Parathyroid adenoma (tissue), 2 donors: Measurements from ENCODE around the gene TEX13C.
"Not testable (repeated sequence)": the region's sequence is repeated elsewhere in the genome, so short reads cannot be mapped to it uniquely, and the experiment has no call there.

Source experiments
- H2AFZ ChIP-seq: fragments of 300-600 bp; sonication (generic); one replicate; pipeline ENCODE4 v1.7.0; 2017; ENCODE audit warnings: antibody characterized with exemption, mild to moderate bottlenecking
- H3K27ac ChIP-seq: fragments of 300-600 bp; sonication (generic); one replicate; pipeline ENCODE4 v1.7.0; 2017
- H3K27me3 ChIP-seq: fragments of 300-600 bp; sonication (generic); one replicate; pipeline ENCODE4 v1.7.0; 2017; ENCODE audit warnings: low read length; ENCODE audit not compliant: control insufficient read depth, insufficient read depth
- H3K36me3 ChIP-seq: fragments of 300-600 bp; sonication (generic); one replicate; pipeline ENCODE4 v1.7.0; 2017; ENCODE audit warnings: low read length; ENCODE audit not compliant: control insufficient read depth, insufficient read depth
- H3K4me1 ChIP-seq: fragments of 300-600 bp; sonication (generic); one replicate; pipeline ENCODE4 v1.7.0; 2017; ENCODE audit warnings: control low read depth
- H3K4me2 ChIP-seq: fragments of 300-600 bp; sonication (generic); one replicate; pipeline ENCODE4 v1.7.0; 2017; ENCODE audit warnings: low read length
- H3K4me3 ChIP-seq: fragments of 300-600 bp; sonication (generic); one replicate; pipeline ENCODE4 v1.7.0; 2017; ENCODE audit warnings: low read depth, low read length
- H3K79me2 ChIP-seq: fragments of 300-600 bp; sonication (generic); one replicate; pipeline ENCODE4 v1.7.0; 2017; ENCODE audit warnings: control low read depth
- H3K9ac ChIP-seq: fragments of 300-600 bp; sonication (generic); one replicate; pipeline ENCODE4 v1.7.0; 2017; ENCODE audit warnings: mild to moderate bottlenecking
- H3K9me3 ChIP-seq: fragments of 300-600 bp; sonication (generic); one replicate; pipeline ENCODE4 v1.7.0; 2017; ENCODE audit warnings: low read length; ENCODE audit not compliant: control insufficient read depth
- TF ChIP-seq, protein P1 (sequence below): fragments of 300-600 bp; sonication (generic); IDR thresholded peaks from one replicate; pipeline ENCODE4 v1.7.0; 2017; ENCODE audit warnings: antibody characterized with exemption, mild to moderate bottlenecking
- donor health status: primary hyperparathyroidism.

Gene TEX13C

DNA sequence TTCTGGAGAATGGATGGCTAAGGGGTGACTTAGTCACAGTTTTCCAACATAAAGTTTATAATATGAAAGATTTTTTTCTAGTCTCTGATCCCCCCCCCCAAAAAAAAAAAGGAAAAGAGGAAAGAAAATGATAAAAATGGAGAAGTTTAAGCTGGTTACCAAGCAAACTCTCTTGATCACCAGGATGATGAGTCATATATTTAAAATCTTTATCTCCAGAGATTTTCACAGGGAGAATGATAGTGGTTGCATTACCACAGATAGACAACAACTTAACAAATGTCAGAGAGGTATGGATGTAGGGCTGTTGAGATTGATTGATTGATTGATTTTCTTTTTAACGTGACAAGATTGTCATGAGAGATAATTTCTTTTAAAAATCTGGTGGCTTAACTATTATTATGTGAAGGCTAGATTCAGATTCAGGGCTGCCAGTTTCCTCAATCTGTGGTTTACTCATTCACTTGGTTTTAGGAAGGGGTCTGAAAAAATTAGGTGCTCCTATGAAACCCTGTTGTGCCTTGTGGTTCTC is 13.3 kb upstream of the TEX13C start:
- Histone ChIP-seq H3K4me2 (no peak overlapping the region), H3K27ac (no peak overlapping the region), H3K9me3 (no peaks in the 10 kb centered on the region), H3K36me3 (no peaks in the 10 kb centered on the region), H2AFZ (no peak overlapping the region), H3K4me1 (no peaks in the 10 kb centered on the region), H3K79me2 (no peaks in the 10 kb centered on the region), H3K4me3 (no peak overlapping the region), H3K27me3 (no peaks in the 10 kb centered on the region), H3K9ac (no peak overlapping the region)
- TF ChIP-seq, protein P1, sequence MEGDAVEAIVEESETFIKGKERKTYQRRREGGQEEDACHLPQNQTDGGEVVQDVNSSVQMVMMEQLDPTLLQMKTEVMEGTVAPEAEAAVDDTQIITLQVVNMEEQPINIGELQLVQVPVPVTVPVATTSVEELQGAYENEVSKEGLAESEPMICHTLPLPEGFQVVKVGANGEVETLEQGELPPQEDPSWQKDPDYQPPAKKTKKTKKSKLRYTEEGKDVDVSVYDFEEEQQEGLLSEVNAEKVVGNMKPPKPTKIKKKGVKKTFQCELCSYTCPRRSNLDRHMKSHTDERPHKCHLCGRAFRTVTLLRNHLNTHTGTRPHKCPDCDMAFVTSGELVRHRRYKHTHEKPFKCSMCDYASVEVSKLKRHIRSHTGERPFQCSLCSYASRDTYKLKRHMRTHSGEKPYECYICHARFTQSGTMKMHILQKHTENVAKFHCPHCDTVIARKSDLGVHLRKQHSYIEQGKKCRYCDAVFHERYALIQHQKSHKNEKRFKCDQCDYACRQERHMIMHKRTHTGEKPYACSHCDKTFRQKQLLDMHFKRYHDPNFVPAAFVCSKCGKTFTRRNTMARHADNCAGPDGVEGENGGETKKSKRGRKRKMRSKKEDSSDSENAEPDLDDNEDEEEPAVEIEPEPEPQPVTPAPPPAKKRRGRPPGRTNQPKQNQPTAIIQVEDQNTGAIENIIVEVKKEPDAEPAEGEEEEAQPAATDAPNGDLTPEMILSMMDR: no peak

DNA sequence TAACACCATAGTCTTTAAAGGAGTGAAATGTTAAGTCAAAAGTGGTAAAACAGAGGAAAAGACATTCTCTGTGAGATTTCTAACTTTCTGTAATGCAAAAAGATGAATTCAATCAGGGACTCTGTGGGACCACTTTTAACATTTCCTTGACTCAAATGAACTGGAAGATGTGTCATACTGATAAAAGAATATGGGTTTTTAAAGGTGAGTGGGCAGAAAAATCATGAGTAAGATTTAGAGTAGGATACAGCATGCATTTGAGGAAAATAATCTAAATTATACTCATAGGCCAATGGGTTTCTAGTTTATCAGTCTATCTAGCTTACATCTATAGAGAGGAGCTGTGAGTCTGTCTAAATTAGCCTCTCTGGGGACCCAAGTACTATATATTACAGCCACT is 11.0 kb upstream of the TEX13C start:
- H3K36me3 ChIP-seq: no peaks in the 10 kb centered on the region
- TF ChIP-seq, protein P1: no peak
- H3K9me3 ChIP-seq: no peaks in the 10 kb centered on the region
- H3K27me3 ChIP-seq: no peaks in the 10 kb centered on the region
- no peak overlapping the region for H3K4me2 ChIP-seq
- no peaks in the 10 kb centered on the region for H3K4me1 ChIP-seq
- H2AFZ ChIP-seq: no peak overlapping the region
- no peak overlapping the region for H3K4me3 ChIP-seq
- H3K9ac ChIP-seq: no peak overlapping the region
- H3K27ac ChIP-seq: no peak overlapping the region
- no peaks in the 10 kb centered on the region for H3K79me2 ChIP-seq

DNA sequence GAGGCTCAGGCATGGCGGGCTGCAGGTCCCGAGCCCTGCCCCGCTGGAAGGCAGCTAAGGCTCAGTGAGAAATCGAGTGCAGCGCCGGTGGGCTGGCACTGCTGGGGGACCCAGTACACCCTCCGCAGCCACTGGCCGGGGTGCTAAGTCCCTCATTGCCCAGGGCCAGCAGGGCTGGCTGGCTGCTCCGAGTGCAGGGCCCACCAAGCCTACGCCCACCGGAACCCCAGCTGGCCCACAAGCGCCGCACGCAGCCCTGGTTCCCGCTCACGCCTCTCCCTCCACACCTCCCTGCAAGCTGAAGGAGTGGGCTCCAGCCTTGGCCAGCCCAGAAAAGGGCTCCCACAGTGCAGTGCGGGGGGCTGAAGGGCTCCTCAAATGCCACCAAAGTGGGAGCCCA is 505 bp upstream of the TEX13C start:
- not testable (repeated sequence) for H3K4me1 ChIP-seq, H3K27ac ChIP-seq, H3K9me3 ChIP-seq, H2AFZ ChIP-seq, H3K4me3 ChIP-seq, H3K36me3 ChIP-seq, H3K79me2 ChIP-seq, H3K27me3 ChIP-seq, H3K9ac ChIP-seq, H3K4me2 ChIP-seq

DNA sequence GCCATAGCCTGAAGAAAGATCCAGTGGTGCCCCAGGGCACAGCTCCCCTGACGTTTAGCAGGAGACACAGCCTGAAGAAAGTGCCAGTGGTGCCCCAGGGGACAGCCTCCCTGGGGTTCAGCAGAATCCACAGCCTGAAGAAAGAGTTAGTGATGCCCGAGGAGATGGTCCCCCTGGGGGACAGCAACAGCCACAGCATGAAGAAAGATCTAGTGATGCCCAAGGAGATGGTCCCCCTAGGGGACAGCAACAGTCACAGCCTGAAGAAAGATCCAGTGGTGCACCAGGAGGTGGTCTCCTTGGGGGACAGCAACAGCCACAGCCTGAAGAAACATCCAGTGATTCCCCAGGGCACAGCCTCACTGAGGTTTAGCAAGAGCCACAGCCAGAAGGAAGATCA is 2.8 kb downstream of the TEX13C start:
- Histone ChIP-seq H3K27ac (no peak overlapping the region), H3K27me3 (no peaks in the 10 kb centered on the region), H2AFZ (no peak overlapping the region), H3K4me2 (no peak overlapping the region), H3K4me3 (no peak overlapping the region), H3K9me3 (no peaks in the 10 kb centered on the region), H3K36me3 (no peaks in the 10 kb centered on the region), H3K4me1 (no peaks in the 10 kb centered on the region), H3K79me2 (no peaks in the 10 kb centered on the region), H3K9ac (no peak overlapping the region)
- TF ChIP-seq, protein P1: no peak

DNA sequence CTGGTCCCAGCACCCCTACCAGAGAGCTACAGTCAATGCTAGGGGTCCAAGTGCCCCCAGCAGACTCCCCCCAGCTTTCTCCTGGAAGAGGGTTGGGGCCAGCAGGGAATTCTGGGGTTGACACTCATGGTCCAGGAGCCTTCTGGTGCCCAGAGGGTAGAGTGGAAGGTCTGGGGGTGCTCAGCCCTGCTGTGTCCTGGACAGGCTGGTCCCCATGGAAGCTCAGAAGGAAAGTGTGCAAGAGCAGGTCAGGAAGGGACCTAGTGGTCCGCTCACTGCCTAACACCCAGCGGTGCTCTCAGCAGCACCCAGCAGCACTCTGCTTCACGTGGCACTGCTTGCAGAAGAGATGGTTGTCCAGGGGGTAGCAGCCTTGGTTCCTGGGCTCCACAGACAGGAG is 6.9 kb downstream of the TEX13C start:
- no peaks in the 10 kb centered on the region for H3K79me2 ChIP-seq
- no peak overlapping the region for H3K9ac ChIP-seq
- H3K27me3 ChIP-seq: no peaks in the 10 kb centered on the region
- H3K4me2 ChIP-seq: no peak overlapping the region
- H3K9me3 ChIP-seq: no peaks in the 10 kb centered on the region
- H3K36me3 ChIP-seq: no peaks in the 10 kb centered on the region
- H3K27ac ChIP-seq: no peak overlapping the region
- TF ChIP-seq, protein P1: no peak
- H3K4me1 ChIP-seq: no peaks in the 10 kb centered on the region
- H2AFZ ChIP-seq: no peak overlapping the region
- H3K4me3 ChIP-seq: no peak overlapping the region
